HepG2 (cell line): ENCODE data around the gene ARFGAP1. TPM values are rescaled to one million over a fixed set of nuclear protein-coding genes. Genes with fewer than 3 reads are reported as not detected.

Experiments
- AGO2 ChIP-seq: fragments of 200-400 bp; formaldehyde crosslinking; optimal IDR thresholded peaks from 2 replicates; pipeline ENCODE3; 2017; ENCODE audit warnings: mild to moderate bottlenecking, low read depth, low read length, moderate library complexity
- BATF2 ChIP-seq: sonication (generic); formaldehyde crosslinking; IDR thresholded peaks from 2 replicates; pipeline ENCODE4 v1.8.0; 2022; ENCODE audit warnings: mild to moderate bottlenecking, missing genetic modification reagents, moderate library complexity
- NCOA2 ChIP-seq: sonication (generic); formaldehyde crosslinking; IDR thresholded peaks from 2 replicates; pipeline ENCODE4 v1.8.0; 2022; ENCODE audit warnings: inconsistent platforms
- POLR2AphosphoS2 ChIP-seq: IDR thresholded peaks from 2 replicates; pipeline ENCODE4 v1.6.1; 2011; ENCODE audit warnings: low read depth, low read length, improper control_type of control experiment
- RBFOX2 ChIP-seq: fragments of 200-400 bp; formaldehyde crosslinking; IDR thresholded peaks from 2 replicates; pipeline ENCODE4 v1.6.1; 2017; ENCODE audit warnings: low read depth, mild to moderate bottlenecking, low read length
- RELA ChIP-seq: sonication (generic); formaldehyde crosslinking; IDR thresholded peaks from 2 replicates; pipeline ENCODE4 v1.4.0; 2020; ENCODE audit warnings: missing genetic modification reagents
- SAFB2 ChIP-seq: sonication (generic); formaldehyde crosslinking; IDR thresholded peaks from 2 replicates; pipeline ENCODE4 v1.5.1; 2020; ENCODE audit warnings: missing genetic modification reagents, low read depth, mild to moderate bottlenecking, borderline replicate concordance
- ZBTB44 ChIP-seq: sonication (generic); formaldehyde crosslinking; IDR thresholded peaks from 2 replicates; pipeline ENCODE4 v1.4.0; 2020; ENCODE audit warnings: missing genetic modification reagents
- ZC3H13 ChIP-seq: sonication (generic); formaldehyde crosslinking; IDR thresholded peaks from 2 replicates; pipeline ENCODE4 v1.8.1; 2023; ENCODE audit warnings: mild to moderate bottlenecking, missing genetic modification reagents, moderate library complexity
- ZHX1 ChIP-seq: sonication (generic); formaldehyde crosslinking; IDR thresholded peaks from 2 replicates; pipeline ENCODE4 v1.8.1; 2022; ENCODE audit warnings: low read depth, mild to moderate bottlenecking, missing genetic modification reagents
- ZNF264 ChIP-seq: sonication (generic); formaldehyde crosslinking; IDR thresholded peaks from 2 replicates; pipeline ENCODE4 v1.4.0; 2020; ENCODE audit warnings: missing genetic modification reagents
- ZNF329 ChIP-seq: sonication (generic); formaldehyde crosslinking; IDR thresholded peaks from 2 replicates; pipeline ENCODE4 v1.9.0; 2021; ENCODE audit warnings: low read depth, mild to moderate bottlenecking, missing genetic modification reagents
- ZNF383 ChIP-seq: sonication (generic); formaldehyde crosslinking; IDR thresholded peaks from 2 replicates; pipeline ENCODE4 v1.4.0; 2020; ENCODE audit warnings: missing genetic modification reagents, mild to moderate bottlenecking, borderline replicate concordance
- ZNF572 ChIP-seq: sonication (generic); formaldehyde crosslinking; IDR thresholded peaks from 2 replicates; pipeline ENCODE4 v1.5.1; 2020; ENCODE audit warnings: mild to moderate bottlenecking, missing genetic modification reagents
- ZNF678 ChIP-seq: sonication (generic); formaldehyde crosslinking; IDR thresholded peaks from 2 replicates; pipeline ENCODE4 v1.4.0; 2020; ENCODE audit warnings: mild to moderate bottlenecking, missing genetic modification reagents
- polyA plus RNA-seq, 8 experiments: library from polyadenylated mRNA; depleted of rRNA in 3 of 8; stranded (reverse) in 7 of 8; unstranded in 1 of 8; fragments of >200 nt; fragmentation: Illumina TruSeq in 4 of 8; extraction: Trizol in 4 of 8; gene quantifications; 2 replicates each; pipeline versions ENCODE4 v1.2.1 to v1.2.3, GENCODE V29; 2011 to 2016; ENCODE audit warnings: low read depth in 4 of 8, missing spikeins in 1 of 8, mixed read lengths in 1 of 8; ENCODE audit not compliant: insufficient read depth in 1 of 8
- total RNA-seq, 5 experiments: library from RNA; depleted of rRNA; stranded (reverse); fragments of >200 nt; fragmentation: Illumina TruSeq; extraction: Trizol; gene quantifications; 2 replicates each; pipeline ENCODE4 v1.2.3, GENCODE V29; 2016; ENCODE audit warnings: low read depth in 1 of 5

Gene ARFGAP1
- total and polyA plus RNA-seq, 2 of the 13 experiments (the other 11 are each of a cell fraction or from before 2014, with no cell fraction given): 132 TPM

GRCh38 chr20:63287697-63288580 is 15.3 kb downstream of the ARFGAP1 start (continued):
- TF ChIP-seq RBFOX2 (peak; percentile 63), ZBTB44 (no peak), ZNF329 (CRISPR knock-in tag) (no peak), POLR2AphosphoS2 (0 out of 2 replicates have a peak, but pooled peaks have one; percentile 24), ZNF383 (CRISPR knock-in tag) (no peak), ZHX1 (CRISPR knock-in tag) (peak; percentile 54; the same call in 1 of the 2 replicates), BATF2 (CRISPR knock-in tag) (0 out of 2 replicates have a peak, but pooled peaks have one; percentile 10), ZNF264 (CRISPR knock-in tag) (no peak), ZNF678 (CRISPR knock-in tag) (no peak), SAFB2 (CRISPR knock-in tag) (0 out of 2 replicates have a peak, but pooled peaks have one; percentile 66), ZNF572 (CRISPR knock-in tag) (no peak), ZC3H13 (CRISPR knock-in tag) (peak; percentile 68; the same call in 1 of the 2 replicates), AGO2 (peak; percentile 82), NCOA2 (CRISPR knock-in tag) (no peak), RELA (CRISPR knock-in tag) (no peak)
